Activated T-cell treated with anti-CD3 and anti-CD28 coated beads for 48 hours (primary cell): ENCODE results near the gene RUBCNL.
"Not testable (repeated sequence)": the region's sequence is repeated elsewhere in the genome, so short reads cannot be mapped to it uniquely, and the experiment has no call there.

Source experiments
- DNase-seq: peaks from one replicate; pipeline ENCODE4 v3.0.0-alpha.2; 2020; ENCODE audit warnings: low read depth

The RUBCNL gene

DNA sequence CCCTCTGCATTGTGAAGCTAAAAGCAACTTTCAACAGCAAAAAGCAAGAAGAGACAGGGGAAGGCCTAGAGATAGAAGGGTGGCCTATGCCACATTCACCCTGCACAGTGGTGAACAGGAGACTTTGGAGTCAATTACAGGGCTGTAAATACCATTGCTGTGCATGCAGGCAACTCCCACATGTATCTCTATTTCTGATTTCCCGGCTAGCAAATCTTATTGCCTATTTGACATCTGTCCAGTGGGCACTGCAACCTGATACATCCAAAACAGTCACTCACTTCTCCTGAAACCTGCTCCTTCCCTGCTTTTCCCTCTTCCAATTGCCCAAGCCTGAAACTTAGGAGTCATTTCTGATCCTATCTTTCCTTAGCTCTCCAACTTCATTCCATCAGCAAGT lies 13.4 kb downstream of the RUBCNL start:
- no peak for DNase-seq

DNA sequence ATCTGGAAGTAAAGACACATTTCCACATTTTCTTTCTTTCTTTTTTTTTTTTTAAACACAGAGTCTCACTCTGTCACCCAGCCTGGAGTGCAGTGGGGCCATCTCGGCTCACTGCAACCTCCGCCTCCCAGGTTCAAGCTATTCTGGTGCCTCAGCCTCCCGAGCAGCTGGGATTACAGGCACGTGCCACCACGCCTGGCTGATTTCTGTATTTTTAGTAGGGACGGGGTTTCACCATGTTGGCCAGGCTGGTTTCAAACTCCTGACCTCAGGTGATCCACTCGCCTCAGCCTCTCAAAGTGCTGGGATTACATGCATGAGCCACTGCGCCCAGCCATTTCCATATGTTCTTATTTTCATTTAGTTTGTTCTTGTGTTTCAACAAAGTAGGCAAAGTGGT lies 14.1 kb downstream of the RUBCNL start:
- DNase-seq: not testable (repeated sequence)

DNA sequence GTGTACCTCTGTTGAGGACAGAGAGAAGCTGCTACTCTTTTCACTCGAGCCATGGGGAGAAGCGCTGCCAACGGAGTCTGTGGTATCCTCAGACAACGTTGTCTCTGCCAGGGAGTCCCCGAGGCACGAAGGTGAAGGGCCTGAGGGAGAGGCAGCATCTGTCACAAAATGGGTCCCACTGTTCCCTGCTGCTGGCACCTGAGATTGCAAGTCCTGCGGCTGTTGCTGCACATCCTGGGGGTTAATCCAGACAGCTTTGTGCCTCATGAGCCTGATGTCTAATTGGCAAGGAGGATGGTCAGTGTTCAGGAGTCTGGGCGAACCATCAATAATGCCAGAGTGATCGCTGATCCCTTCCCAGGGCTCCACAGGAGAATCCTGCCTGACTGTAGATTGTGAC lies 15.0 kb downstream of the RUBCNL start:
- DNase-seq: no peak

DNA sequence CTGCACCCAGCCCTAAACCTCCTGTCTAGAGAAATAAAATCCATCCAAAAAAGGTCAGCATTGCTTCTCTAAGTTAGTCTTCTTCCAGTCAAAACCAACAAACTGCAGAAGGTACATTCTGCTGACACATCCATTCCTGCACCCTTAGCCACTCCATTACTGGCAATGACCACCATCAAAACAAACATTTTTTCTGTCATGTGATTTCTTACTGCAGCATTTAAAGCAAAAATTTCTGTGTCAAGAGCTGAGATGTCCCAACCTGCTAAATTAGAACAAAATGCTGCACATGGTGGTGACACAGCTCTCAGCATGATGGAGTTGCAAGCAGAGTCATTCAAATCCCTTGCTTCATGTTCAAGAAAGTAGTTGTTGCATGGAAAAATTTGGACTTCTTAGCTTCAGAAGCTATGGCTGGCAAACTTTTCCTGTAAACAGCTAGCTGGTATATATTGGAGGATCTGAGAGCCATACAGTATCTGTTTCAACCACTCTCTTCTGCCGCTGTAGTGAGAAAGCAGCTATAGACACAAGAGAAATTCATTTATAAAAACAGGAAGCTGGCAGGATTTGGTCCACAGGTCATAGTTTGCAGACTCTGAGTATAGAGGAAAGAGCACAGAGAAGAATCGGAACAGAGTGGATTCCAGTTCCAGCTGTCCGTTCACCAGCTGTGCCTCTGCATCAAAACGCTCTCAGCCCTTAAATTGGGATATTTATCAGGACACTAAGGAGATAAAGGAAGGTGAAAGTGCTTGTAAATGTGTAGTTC lies 17.4 kb downstream of the RUBCNL start:
- no peak for DNase-seq

DNA sequence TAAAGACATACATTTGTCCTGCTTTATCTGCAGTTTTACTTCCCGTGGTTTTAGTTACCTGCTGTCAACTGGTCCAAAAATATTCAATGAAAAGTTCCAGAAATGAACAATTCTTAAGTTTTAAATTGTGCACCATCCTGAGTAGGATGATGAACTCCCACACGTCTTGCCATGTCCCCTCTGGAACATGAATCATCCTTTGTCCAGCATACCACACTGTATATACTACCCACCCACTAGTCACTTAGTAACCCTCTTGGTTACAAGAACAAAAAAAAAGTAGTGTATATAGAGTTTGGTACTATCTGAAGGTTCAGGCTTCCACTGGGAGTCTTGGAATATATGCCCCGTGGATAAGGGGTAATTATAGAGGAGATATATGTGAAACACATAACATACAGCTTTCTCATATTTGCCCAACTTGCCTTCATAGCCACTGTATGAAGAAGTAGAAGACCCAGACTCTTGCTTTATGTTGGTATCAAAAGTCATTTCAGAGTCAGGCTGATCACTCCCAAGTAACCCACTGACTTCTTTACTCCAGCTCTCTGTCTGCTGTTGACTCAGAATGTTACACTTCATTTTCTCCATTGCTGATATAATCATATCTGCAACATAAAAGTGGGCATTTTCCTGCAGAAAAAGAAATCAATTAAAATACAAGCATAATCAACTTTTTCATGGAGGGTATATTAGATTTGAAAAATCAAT lies 19.3 kb downstream of the RUBCNL start:
- DNase-seq: no peak

DNA sequence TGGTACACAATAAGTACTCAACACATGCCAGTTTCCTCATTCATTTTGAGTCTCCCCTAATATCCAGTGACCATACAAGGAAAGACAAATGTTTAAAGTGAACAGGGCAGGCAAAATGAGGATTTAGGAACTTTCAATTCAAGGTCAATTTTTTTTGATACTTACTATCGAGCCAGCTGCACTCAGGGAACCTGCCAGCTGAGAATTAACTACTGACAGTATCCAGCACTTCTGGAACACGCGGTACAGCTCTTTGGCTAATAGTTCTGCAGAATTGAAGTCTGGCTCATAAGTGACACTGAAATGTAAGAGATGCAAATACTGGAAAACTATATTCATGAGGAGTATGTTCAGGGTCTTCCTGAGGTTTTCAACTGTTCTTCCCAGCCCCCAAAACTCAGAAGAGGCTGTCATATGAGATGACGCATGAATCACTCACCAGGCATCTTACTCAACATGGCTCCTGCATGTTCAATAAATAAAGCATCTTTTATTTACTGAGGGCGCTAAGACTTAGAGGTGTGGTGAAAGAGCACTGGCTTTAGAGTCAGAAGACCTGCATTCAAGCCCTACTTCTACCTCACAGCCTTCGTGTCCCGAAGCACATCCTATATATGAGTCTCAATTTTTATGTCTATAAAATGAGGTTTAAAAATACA lies 25.6 kb downstream of the RUBCNL start:
- DNase-seq: no peak

DNA sequence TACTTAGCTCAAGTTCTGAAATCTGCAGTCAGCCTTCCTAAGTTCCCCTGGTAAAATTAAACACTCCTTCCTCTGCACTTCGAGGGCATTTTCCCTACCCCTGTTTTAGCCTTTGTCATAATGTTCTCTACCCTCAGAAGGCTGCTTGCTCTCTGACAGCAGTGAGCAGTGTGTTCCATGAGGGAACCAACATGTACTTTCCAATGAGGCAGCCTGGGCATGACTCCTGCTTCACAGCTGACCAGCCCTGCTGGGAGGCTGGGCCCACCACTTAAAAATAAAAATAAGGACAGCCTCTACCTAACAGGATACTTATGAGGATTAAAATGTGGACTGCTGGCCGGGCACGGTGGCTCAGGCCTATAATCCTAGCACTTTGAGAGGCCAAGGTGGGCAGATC lies 26.4 kb downstream of the RUBCNL start:
- DNase-seq: no peak

DNA sequence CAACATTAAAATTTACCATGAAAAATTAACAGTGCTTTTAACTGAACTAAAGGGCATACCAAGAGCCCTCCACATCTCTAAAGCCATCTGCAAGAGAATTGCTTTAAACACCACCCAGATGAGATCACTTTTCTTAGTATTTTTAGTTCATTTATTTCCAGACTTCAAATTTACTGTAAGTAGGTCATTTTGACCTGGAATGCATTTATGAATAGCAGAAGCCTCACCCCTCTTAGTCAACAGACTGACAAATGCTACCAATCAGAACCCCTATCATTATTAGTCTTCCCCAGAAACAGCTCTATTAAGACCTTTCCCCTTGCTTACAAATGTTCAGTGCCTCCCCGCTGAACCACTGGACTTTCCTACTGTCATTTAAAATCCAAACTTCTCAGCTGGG lies 27.3 kb downstream of the RUBCNL start:
- no peak for DNase-seq

DNA sequence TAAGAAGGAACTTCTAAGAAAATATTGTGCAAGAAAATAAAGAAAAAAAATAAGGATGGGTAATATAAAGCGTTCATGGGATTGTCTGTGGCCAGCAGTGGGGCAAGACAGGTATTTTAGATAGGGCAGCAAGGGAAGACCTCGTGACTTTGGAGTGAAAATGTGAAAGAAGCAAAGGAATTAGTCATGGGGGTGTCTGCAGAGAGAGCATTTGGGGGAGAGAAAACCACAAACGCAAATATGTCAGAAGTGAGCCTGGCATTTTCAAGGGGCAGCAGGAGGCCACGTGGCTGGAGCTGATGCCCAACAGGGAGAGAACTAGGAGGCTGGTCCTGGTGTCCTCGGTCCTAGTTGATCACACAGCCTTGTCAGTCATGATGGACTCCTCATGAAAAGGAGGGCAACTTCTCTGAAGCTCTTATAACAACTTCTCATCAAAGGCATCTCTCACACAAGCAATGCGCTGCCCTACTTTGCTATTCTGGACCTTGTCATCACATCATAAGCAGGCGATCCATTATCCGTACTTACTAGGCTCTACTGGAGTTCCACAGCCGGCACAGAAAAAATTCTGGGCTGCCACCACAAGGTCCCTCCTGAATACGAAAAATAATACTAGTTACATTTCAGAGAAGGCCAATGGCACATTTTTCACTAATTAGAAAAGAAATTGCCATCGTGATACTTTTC lies 31.0 kb downstream of the RUBCNL start:
- DNase-seq: no peak

DNA sequence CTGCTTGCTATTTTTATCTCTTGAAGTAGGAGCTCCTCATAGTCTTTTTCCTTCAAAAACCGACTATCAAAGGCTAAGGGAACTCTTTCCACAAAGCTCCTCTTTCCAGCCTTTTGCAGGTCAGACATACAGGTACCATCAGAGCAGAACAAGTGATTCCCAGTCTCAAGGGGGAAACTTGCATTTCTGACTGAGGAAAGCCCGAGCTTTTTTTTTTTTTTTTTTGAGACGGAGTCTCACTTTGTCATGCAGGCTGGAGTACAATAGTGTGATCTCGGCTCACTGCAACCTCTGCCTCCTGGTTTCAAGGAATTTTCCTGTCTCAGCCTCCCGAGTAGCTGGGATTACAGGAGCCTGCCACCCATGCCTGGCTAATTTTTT lies 32.0 kb downstream of the RUBCNL start:
- DNase-seq: no peak

DNA sequence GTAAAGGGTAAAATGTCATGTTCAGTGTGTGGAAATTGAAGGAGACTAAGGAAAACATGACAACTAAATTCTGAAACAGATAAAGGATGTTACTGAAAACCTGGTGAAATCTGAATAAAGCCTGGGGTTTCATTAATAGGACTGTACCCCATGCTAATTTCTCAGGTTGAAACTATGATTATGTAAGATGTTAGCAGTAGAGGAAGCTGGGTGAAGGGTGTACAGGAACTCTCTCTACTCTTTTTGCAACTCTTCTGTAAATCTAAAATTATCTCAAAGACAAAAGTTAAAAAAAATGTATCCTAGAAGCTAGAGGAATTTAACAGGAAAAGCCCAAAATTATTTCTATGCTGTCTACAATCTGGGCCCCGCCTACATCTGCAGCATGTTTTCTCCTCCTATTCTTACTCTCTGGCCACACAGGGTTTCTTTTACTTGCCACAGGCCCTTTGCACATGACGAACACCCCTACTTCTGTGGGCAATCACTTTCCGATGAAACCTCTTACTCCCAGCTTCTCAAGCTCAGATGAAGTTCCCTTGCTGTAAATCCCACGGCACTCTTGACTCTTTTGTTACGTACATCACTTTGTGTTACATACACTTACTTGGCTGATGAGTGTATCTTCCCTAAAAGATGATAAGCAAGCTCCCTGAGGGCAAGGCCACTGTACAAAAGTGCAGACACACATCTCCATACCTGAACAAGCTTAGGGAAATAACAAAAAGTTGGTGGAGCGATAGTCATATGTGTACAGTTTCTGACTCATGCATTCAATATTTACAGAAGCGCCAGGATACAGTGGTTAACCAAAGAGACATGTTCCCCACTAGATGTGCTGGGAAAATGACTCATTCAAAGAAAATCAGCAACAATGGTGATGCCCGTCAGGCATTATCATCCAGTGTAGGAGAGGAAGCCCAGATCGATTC lies 32.6 kb downstream of the RUBCNL start:
- DNase-seq: no peak

DNA sequence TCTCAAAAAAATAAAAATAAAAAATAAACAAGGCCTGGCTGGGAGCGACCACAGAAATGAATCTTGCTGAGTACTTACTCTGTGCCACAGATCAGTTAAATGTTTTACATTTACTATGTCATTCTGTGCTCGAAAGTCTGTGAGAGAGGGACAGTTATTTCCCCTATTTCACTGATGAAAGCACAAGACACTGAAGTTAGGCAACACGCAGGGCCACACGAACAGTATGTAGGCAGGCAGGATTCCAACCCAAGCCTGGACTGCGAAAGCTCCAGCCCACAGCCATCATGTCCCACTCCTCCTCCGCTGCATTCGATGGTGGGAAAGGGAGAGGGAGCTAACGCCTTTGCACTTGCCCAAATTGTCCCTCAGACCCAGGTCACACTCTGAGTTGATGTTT lies 34.2 kb downstream of the RUBCNL start:
- no peak for DNase-seq

DNA sequence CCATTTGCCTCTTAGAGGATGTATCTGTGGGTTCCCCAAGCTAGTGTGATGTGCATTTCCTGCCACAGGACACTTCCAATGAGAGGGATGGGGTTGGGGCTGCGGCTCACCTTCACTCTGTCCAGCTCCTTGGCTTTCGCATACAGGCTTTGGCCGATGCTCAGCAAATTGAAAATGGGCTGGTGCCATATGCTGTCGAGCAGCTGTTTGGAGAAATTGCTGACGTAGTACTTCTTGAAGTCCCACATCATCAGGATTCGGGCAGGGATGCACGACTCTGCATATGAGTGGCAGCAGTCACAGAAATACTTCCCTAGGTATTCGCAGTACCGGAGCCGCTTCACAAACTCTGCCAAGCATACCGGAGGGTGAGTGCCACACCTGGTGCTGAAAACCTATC lies 37.0 kb downstream of the RUBCNL start:
- no peak for DNase-seq

DNA sequence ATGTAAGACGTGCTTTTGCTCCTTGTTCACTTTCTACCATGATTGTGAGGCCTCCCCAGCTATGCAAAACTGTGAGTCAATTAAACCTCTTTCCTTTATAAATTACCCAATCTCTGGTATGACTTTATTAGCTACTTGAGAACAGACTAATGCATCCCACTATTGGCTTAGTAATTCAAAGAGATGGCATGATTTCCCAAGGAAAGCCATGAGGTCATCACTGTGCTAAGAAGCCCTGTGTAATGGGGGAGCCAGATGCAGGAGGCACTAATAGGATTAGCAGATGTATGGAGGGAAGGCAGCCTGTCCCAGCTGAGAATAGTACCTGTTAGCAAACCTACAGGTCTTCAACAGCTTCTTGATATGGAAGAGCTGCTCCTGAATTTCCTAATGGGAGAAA lies 38.1 kb downstream of the RUBCNL start:
- no peak for DNase-seq

DNA sequence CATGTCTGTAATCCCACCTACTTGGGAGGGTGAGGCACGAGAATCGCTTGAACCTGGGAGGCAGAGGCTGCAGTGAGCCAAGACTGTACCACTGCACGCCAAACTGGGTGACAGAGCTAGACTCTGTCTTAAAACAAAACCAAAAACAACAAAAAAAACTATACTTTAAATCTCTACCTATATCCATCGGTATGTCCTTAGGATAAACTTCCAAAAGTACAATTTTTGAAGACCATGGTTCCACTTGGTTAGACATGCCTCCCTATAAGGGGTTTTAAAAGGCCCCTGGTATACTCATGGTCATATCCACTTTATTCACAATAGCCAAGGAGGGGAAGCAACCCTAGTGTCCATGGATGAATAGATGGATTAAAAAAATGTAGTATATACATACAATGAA lies 39.8 kb downstream of the RUBCNL start:
- DNase-seq: no peak

DNA sequence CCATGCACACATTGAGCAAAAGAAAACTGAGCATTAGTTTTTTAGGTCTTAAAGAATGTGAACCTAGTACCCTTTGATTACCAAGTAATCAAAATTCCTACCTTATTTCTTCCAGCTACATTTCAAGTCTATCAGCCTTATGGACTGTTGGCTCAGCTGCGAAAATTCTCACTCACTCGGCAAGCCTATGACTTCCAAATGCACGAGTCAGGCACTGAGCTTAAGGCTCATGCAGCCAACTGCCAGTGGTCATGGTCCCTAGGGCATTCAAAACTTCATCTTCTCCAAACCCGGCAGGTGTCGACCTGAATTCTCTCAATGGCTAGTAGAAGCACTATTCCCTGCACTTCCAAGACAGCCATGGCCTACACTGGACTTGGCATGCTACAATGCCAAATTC lies 41.2 kb downstream of the RUBCNL start:
- DNase-seq: no peak

DNA sequence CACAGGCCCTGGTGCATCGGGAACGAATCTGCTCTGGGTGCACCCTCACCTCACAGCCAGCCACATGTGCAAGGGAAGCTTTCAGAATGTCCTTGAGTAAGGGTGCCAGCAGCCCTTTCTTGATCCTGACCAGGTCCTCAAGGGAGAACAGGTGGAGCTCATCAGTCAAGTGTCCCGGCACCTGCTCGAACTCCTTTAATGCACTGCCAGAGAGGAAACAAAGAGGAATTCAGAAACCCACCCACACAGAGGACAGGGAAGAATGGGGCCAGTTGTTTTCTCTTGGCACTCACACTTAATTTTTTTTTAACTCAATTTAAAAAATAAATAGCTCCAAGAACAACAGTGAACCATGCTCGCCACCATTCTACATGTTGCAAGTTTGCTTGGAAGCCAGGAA lies 41.7 kb downstream of the RUBCNL start:
- DNase-seq: no peak

DNA sequence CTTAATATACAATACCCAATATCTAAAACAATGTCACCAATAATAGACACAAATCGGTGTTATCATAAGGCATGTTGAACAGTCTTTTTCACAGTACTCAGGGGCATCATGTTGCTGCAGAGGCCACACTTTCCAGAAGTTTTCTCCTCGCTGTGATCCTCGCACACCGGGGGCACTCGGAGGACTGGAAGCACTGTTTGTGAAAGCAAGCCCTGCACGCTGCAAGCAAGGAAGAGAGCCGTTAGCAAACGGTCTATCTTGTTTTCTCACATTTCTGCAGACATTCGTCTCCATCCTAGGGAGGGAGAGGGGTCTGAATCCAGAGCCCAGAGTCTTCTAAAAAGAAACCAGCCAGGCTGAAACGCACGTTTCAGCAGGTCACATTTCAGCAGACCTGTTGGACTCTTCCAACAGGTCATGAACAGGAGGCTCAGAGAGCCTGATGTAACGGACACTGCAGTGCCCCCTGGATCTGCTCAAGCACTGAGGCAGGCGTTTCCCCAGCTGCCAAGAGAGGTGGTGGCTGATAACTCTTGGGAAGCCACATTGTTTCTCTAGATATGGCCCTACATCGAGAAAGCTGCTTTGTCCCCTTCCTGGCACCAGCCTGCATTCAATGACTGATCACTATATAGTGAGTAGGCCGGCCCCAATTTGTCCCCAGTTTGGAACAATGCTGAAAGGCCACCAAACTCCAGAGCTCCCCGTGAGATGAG lies 43.6 kb downstream of the RUBCNL start:
- DNase-seq: no peak

DNA sequence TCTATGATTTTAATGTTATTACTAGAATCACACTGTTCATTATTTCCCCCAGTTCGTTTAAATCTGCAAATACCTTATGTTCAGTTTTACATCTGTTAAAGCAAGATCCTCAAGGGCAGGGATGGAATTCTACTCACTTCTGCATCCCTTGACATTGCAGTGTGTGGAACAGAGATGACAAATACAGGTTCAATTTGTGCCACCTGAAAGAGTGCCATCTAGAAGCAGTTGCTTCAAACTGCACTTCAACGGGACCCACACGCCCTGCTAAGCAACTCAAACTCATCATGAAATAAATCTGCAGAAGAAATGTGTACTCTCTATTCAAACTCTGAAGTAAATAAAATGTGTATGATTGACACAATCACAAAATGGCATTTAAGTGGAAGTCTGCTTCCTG lies 44.5 kb downstream of the RUBCNL start:
- DNase-seq: no peak

DNA sequence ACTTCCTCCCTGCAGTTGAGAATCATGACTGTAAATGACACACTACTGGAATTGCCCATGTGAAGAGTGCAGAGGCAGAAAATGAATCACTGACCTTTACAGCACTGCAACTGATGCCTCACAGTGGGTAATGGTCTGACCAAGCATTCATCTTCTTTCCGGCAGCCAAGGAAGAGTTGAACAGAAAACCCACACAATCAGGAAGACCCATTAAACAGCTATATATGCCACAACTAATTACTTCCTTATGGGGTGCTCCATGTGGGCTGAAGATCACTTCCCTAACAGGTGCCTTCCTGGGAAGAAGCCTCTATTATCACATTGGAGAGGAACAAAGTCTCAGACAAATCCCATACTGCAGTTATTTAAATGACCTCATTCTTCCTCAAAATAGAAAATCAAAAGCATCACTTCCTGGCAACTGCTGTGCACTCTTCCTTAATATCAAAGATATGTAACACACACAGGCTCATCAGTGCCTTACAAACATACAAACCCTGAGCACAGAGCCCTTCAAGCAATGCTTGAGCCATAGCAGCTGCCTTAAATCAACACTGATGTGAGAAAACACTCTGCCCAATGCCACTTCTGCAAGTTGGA lies 45.8 kb downstream of the RUBCNL start:
- no peak for DNase-seq
